Activated CD4-positive, alpha-beta T cell treated with anti-CD3 and anti-CD28 coated beads, Interleukin-2, amount 10 ng/mL, durations not matched to agents 7 days and 5 days (primary cell): ENCODE data around the gene GRAMD1B. TPM values are rescaled to one million over a fixed set of nuclear protein-coding genes. Genes with fewer than 3 reads are reported as not detected.

ENCODE experiments used
- CTCF ChIA-PET: fragments of 350-600 bp; sonication (Branson Sonifier 250); formaldehyde crosslinking; loops from one replicate; lab custom pipeline; 2021; ENCODE audit warnings: antibody characterized with exemption; lab: Charles Lee
- POLR2A ChIA-PET: fragments of 350-600 bp; sonication (Branson Sonifier 250); formaldehyde crosslinking; loops from one replicate; lab custom pipeline; 2021; ENCODE audit warnings: antibody characterized with exemption; lab: Charles Lee
- DNase-seq: peaks from one replicate; pipeline ENCODE4 v3.0.0-alpha.2; 2020
- H3K27ac Mint-ChIP-seq: one replicate; pipeline ENCODE4 v1.8.0; 2021; ENCODE audit warnings: mild to moderate bottlenecking, moderate library complexity, mixed read lengths
- H3K27me3 Mint-ChIP-seq: one replicate; pipeline ENCODE4 v1.8.0; 2021; ENCODE audit warnings: mixed read lengths
- H3K36me3 Mint-ChIP-seq: one replicate; pipeline ENCODE4 v1.8.0; 2021; ENCODE audit warnings: low read depth, mixed read lengths
- H3K4me1 Mint-ChIP-seq: one replicate; pipeline ENCODE4 v1.8.0; 2021; ENCODE audit warnings: mixed read lengths
- H3K4me3 Mint-ChIP-seq: one replicate; pipeline ENCODE4 v1.8.0; 2021; ENCODE audit warnings: mild to moderate bottlenecking, moderate library complexity, mixed read lengths
- H3K9me3 Mint-ChIP-seq: one replicate; pipeline ENCODE4 v1.8.0; 2021; ENCODE audit warnings: mixed read lengths
- total RNA-seq, 2 experiments: library from RNA; stranded (reverse); gene quantifications; one replicate each; pipeline ENCODE4 v1.2.3, GENCODE V29; 2021

The GRAMD1B gene
- total RNA-seq, 2 experiments from 2014 or later = 35.3 to 36.3 TPM

GRCh38 chr11:123521930-123522329 is 91.9 kb downstream of the GRAMD1B start:
- Mint-ChIP-seq H3K27ac (no peak overlapping the region), H3K4me1 (peaks cover 11% of the 10 kb centered on the region), H3K4me3 (no peak overlapping the region), H3K27me3 (no peaks in the 10 kb centered on the region), H3K9me3 (peaks cover 2% of the 10 kb centered on the region), H3K36me3 (peaks cover 5% of the 10 kb centered on the region)
- ChIA-PET POLR2A (no interaction called here), CTCF (interaction anchor here (0.8 to 1.0 kb wide), 2 partner anchors 12 to 31 kb away, joined by 3 read pairs; no protein-coding TSS in a partner anchor)
- DNase-seq = no peak

GRCh38 chr11:123523539-123523938 is 93.5 kb downstream of the GRAMD1B start:
- POLR2A ChIA-PET = no interaction called here
- Mint-ChIP-seq H3K9me3 (peaks cover 2% of the 10 kb centered on the region), H3K4me1 (no peaks in the 10 kb centered on the region), H3K4me3 (no peak overlapping the region), H3K36me3 (peaks cover 4% of the 10 kb centered on the region), H3K27ac (no peak overlapping the region), H3K27me3 (no peaks in the 10 kb centered on the region)
- no peak for DNase-seq
- CTCF ChIA-PET = interaction anchor here (1.2 to 1.3 kb wide), 2 partner anchors 12 to 19 kb away, joined by 3 to 5 read pairs; no protein-coding TSS in a partner anchor

GRCh38 chr11:123525097-123525496 is 95.0 kb downstream of the GRAMD1B start:
- peaks cover 2% of the 10 kb centered on the region for H3K9me3 Mint-ChIP-seq
- ChIA-PET CTCF (no interaction called here), POLR2A (no interaction called here)
- DNase-seq = no peak
- H3K36me3 Mint-ChIP-seq = peaks cover 4% of the 10 kb centered on the region
- H3K27ac Mint-ChIP-seq = no peak overlapping the region
- H3K27me3 Mint-ChIP-seq = no peaks in the 10 kb centered on the region
- H3K4me1 Mint-ChIP-seq = no peaks in the 10 kb centered on the region
- H3K4me3 Mint-ChIP-seq = no peak overlapping the region

GRCh38 chr11:123525511-123525918 is 95.4 kb downstream of the GRAMD1B start:
- no peak overlapping the region for H3K27ac Mint-ChIP-seq
- peaks cover 2% of the 10 kb centered on the region for H3K9me3 Mint-ChIP-seq
- DNase-seq = no peak
- ChIA-PET CTCF (interaction anchor here (0.9 kb wide), 1 partner anchor 482 kb away, joined by 3 read pairs; no protein-coding TSS in a partner anchor), POLR2A (no interaction called here)
- H3K4me3 Mint-ChIP-seq = no peak overlapping the region
- H3K36me3 Mint-ChIP-seq = peaks cover 4% of the 10 kb centered on the region
- H3K27me3 Mint-ChIP-seq = no peaks in the 10 kb centered on the region
- H3K4me1 Mint-ChIP-seq = no peaks in the 10 kb centered on the region

GRCh38 chr11:123526027-123526805 is 96.1 kb downstream of the GRAMD1B start:
- Mint-ChIP-seq H3K27ac (no peak overlapping the region), H3K27me3 (no peaks in the 10 kb centered on the region), H3K36me3 (peaks cover 2% of the 10 kb centered on the region), H3K4me3 (no peak overlapping the region), H3K9me3 (no peaks in the 10 kb centered on the region), H3K4me1 (no peaks in the 10 kb centered on the region)
- ChIA-PET POLR2A (no interaction called here), CTCF (interaction anchor here (0.9 kb wide), 1 partner anchor 483 kb away, joined by 3 read pairs; no protein-coding TSS in a partner anchor)
- DNase-seq = no peak

- H3K4me1 Mint-ChIP-seq = peaks cover 3% of the 10 kb centered on the region
- H3K27ac Mint-ChIP-seq = no peak overlapping the region
- H3K36me3 Mint-ChIP-seq = peaks cover 3% of the 10 kb centered on the region
- H3K4me3 Mint-ChIP-seq = no peak overlapping the region
- CTCF ChIA-PET = interaction anchor here (0.6 to 1.0 kb wide), 2 partner anchors 11 to 14 kb away, joined by 3 to 8 read pairs; no protein-coding TSS in a partner anchor
- no peaks in the 10 kb centered on the region for H3K27me3 Mint-ChIP-seq
- no peaks in the 10 kb centered on the region for H3K9me3 Mint-ChIP-seq
- DNase-seq = no peak
- POLR2A ChIA-PET = no interaction called here
Measured at GRCh38 chr11:123526918-123527317, 96.8 kb downstream of the GRAMD1B start.

GRCh38 chr11:123527526-123527925 is 97.5 kb downstream of the GRAMD1B start:
- no peaks in the 10 kb centered on the region for H3K9me3 Mint-ChIP-seq
- no peak overlapping the region for H3K4me3 Mint-ChIP-seq
- peaks cover 5% of the 10 kb centered on the region for H3K36me3 Mint-ChIP-seq
- ChIA-PET POLR2A (no interaction called here), CTCF (interaction anchor here (0.6 to 1.0 kb wide), 2 partner anchors 11 to 14 kb away, joined by 3 to 8 read pairs; no protein-coding TSS in a partner anchor)
- no peak overlapping the region for H3K27ac Mint-ChIP-seq
- DNase-seq = no peak
- no peaks in the 10 kb centered on the region for H3K27me3 Mint-ChIP-seq
- H3K4me1 Mint-ChIP-seq = peaks cover 6% of the 10 kb centered on the region

GRCh38 chr11:123527947-123528346 is 97.9 kb downstream of the GRAMD1B start:
- ChIA-PET POLR2A (no interaction called here), CTCF (no interaction called here)
- no peak overlapping the region for H3K4me3 Mint-ChIP-seq
- DNase-seq = no peak
- H3K27me3 Mint-ChIP-seq = no peaks in the 10 kb centered on the region
- H3K9me3 Mint-ChIP-seq = no peaks in the 10 kb centered on the region
- no peak overlapping the region for H3K27ac Mint-ChIP-seq
- H3K4me1 Mint-ChIP-seq = peaks cover 6% of the 10 kb centered on the region
- peaks cover 5% of the 10 kb centered on the region for H3K36me3 Mint-ChIP-seq

- Mint-ChIP-seq H3K4me3 (no peak overlapping the region), H3K27me3 (no peaks in the 10 kb centered on the region), H3K9me3 (no peaks in the 10 kb centered on the region), H3K36me3 (peaks cover 7% of the 10 kb centered on the region), H3K27ac (no peak overlapping the region), H3K4me1 (peaks cover 6% of the 10 kb centered on the region)
- POLR2A ChIA-PET = no interaction called here
- CTCF ChIA-PET = interaction anchor here (1.5 kb wide), 1 partner anchor 30 kb away, joined by 4 read pairs; no protein-coding TSS in a partner anchor
- DNase-seq = no peak
Measured at GRCh38 chr11:123531325-123531724, 101.3 kb downstream of the GRAMD1B start.

- Mint-ChIP-seq H3K27me3 (no peaks in the 10 kb centered on the region), H3K36me3 (peaks cover 7% of the 10 kb centered on the region), H3K4me3 (no peak overlapping the region), H3K9me3 (no peaks in the 10 kb centered on the region), H3K27ac (no peak overlapping the region), H3K4me1 (peaks cover 8% of the 10 kb centered on the region)
- POLR2A ChIA-PET = no interaction called here
- CTCF ChIA-PET = interaction anchor here (0.6 kb wide), 1 partner anchor 29 kb away, joined by 3 read pairs; no protein-coding TSS in a partner anchor
- DNase-seq = no peak
Measured at GRCh38 chr11:123532131-123532530, 102.1 kb downstream of the GRAMD1B start.

- ChIA-PET CTCF (interaction anchor here (0.6 to 0.7 kb wide), 2 partner anchors 11 to 35 kb away, joined by 3 to 5 read pairs; no protein-coding TSS in a partner anchor), POLR2A (no interaction called here)
- no peaks in the 10 kb centered on the region for H3K27me3 Mint-ChIP-seq
- no peaks in the 10 kb centered on the region for H3K9me3 Mint-ChIP-seq
- no peak overlapping the region for H3K4me3 Mint-ChIP-seq
- no peak for DNase-seq
- peaks cover 11% of the 10 kb centered on the region for H3K4me1 Mint-ChIP-seq
- H3K27ac Mint-ChIP-seq = no peak overlapping the region
- H3K36me3 Mint-ChIP-seq = peaks cover 7% of the 10 kb centered on the region
Measured at GRCh38 chr11:123535401-123535800, 105.3 kb downstream of the GRAMD1B start.

- Mint-ChIP-seq H3K4me1 (peaks cover 9% of the 10 kb centered on the region), H3K4me3 (no peak overlapping the region), H3K9me3 (no peaks in the 10 kb centered on the region), H3K27ac (no peak overlapping the region), H3K36me3 (peaks cover 5% of the 10 kb centered on the region), H3K27me3 (no peaks in the 10 kb centered on the region)
- CTCF ChIA-PET = interaction anchor here (1.0 to 2.2 kb wide), 3 partner anchors 18 to 22 kb away, joined by 3 to 6 read pairs (median 4); no protein-coding TSS in a partner anchor
- DNase-seq = no peak
- POLR2A ChIA-PET = no interaction called here
Measured at GRCh38 chr11:123536690-123537437, 106.8 kb downstream of the GRAMD1B start.
